HG03439 (cell line): ENCODE results near the gene OR2S2.

Experiments used
- ATAC-seq: cut with Tn5 transposase; IDR thresholded peaks from one replicate; pipeline ENCODE4 v1.9.1; 2021; ENCODE audit warnings: mild to moderate bottlenecking, moderate library complexity; ENCODE audit not compliant: unreplicated experiment

Gene OR2S2

DNA sequence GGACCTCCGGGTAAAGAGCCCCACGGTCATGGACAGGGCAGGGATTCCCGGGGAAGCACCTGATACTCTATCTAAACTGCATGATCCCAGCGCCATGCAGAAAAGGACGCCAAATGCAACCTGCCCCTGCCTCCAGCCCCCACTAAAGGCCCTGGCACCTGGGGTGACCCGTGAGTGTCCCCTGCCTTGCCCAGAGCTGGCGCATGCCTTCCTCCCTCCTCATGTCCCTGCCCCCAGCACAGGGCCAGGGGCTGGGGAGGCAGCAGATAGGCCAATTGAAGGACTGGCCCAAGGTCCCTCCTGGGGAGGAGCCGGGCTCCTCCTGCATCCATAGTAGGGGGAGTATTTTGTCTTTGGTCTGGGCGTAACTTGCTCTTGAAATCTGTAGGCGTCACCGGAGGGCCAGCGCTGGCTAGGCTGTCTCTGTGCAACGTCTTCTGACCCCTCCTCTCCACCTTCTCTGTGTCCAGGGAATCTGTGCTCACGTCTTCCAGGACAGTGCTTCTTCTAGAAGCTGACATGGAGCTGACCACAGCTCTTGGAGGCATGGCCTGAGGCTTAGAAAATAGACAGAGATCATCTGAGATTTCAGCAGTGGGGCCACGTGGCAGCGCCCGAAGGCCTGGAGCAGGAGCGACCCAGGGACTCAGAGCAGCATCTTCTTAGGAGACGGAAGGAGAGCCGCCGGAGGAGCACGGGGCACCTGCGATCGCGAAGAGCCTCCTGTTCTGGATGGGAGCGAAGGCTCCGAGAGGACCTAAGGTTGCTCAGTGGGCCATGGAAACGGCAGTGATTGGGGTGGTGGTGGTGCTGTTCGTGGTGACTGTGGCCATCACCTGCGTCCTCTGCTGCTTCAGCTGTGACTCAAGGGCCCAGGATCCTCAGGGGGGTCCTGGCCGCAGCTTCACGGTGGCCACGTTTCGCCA is 48.0 kb downstream of the OR2S2 start:
- no peak for ATAC-seq

GRCh38 chr9:35909274-35909673 is 48.7 kb downstream of the OR2S2 start, which contains the start of gene SPAAR:
SPAAR (plus strand) TSS chr9:35909490; CDS start chr9:35910464, 974 bp downstream.
- ATAC-seq, result no peak

DNA sequence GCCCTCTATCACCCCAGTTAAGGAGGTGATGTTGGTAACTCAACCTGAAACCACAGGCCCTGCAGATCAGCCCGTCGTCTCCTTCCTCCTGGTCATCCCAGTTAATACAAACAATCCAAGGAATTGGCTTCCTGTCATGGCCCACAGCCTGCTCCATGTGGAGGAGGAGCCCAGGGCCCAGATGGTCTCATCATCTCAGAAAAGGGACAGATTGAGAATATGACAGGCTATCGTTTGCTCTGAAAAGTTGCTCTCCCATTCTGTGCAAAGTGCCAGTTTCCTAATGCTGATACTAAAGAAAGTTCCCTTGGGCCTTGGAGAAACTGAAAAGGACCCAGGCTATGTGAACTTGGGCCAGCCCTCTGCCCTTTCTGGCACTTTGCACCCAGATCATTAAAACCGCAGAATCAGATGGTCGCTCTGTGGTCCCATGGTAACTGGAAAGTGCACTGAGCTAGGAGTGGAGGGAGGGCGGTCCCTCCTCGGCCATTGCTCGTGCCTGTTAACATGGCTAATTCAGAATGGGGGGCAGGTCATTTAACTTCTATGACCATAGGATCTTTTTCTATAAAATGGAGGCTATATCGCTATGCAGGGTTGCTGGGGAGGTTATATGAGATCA is 49.3 kb downstream of the OR2S2 start:
- no peak for ATAC-seq

- ATAC-seq, result no peak
Measured at GRCh38 chr9:35907711-35908503, 50.0 kb downstream of the OR2S2 start.
